T-cell (primary cell): ENCODE data around the gene TEX53. TPM values are rescaled to one million over a fixed set of nuclear protein-coding genes. Genes with fewer than 3 reads are reported as not detected.

ENCODE experiments used
- ATAC-seq, 4 experiments: fragments of 200-7000 bp in 3 of 4; fragments of 150-1000 bp in 1 of 4; cut with Tn5 transposase; replicated peaks in 1 of 4; 1 replicate in 3 of 4; 2 replicates in 1 of 4; pipeline ENCODE4 v1.10.0; 2021; ENCODE audit warnings: moderate library complexity in 3 of 4, mild to moderate bottlenecking in 2 of 4, moderate number of reproducible peaks in 1 of 4
- CTCF ChIA-PET, 2 donors: fragments of 300-600 bp; sonication (Branson Sonifier 250); formaldehyde crosslinking; loops; one replicate each; lab custom pipeline; 2022; ENCODE audit warnings: antibody characterized with exemption in 2 of 2; lab: Charles Lee
- POLR2A ChIA-PET, 2 donors: fragments of 300-600 bp; sonication (Branson Sonifier 250); formaldehyde crosslinking; loops; one replicate each; lab custom pipeline; 2022; ENCODE audit warnings: antibody characterized with exemption in 2 of 2; lab: Charles Lee
- DNase-seq, 35 experiments: peaks; one replicate each; pipeline versions ENCODE4 v3.0.0 to v3.0.0-alpha.2; 2013 to 2023
- H3K27ac ChIP-seq: one replicate; pipeline ENCODE4 v1.5.1; 2013; ENCODE audit warnings: low read length
- H3K27me3 ChIP-seq, 2 experiments: replicated peaks in 1 of 2; 1 replicate in 1 of 2; 2 replicates in 1 of 2; pipeline versions ENCODE4 v1.6.1 to v1.7.0; 2013; ENCODE audit warnings: low read length in 1 of 2, mixed read lengths in 1 of 2; ENCODE audit not compliant: control insufficient read depth in 2 of 2, insufficient read depth in 2 of 2; ENCODE audit errors: extremely low read depth in 1 of 2
- H3K36me3 ChIP-seq, 2 donors: 1 replicate in 1 of 2; 2 replicates in 1 of 2; pipeline versions ENCODE4 v1.6.1 to v1.7.0; 2013; ENCODE audit warnings: low read length in 1 of 2; ENCODE audit not compliant: control insufficient read depth in 2 of 2, insufficient read depth in 1 of 2; ENCODE audit errors: extremely low read depth in 1 of 2
- H3K4me1 ChIP-seq, 2 experiments: 1 replicate in 1 of 2; 2 replicates in 1 of 2; pipeline versions ENCODE4 v1.6.1 to v1.7.0; 2013; ENCODE audit warnings: low read length in 2 of 2, mixed read lengths in 1 of 2; ENCODE audit not compliant: insufficient read depth in 2 of 2, control insufficient read depth in 1 of 2; ENCODE audit errors: extremely low read depth in 1 of 2
- H3K4me3 ChIP-seq, 2 donors: 1 replicate in 1 of 2; 2 replicates in 1 of 2; pipeline versions ENCODE4 v1.5.1 to v1.7.0; 2013; ENCODE audit warnings: mild to moderate bottlenecking in 2 of 2, low read length in 1 of 2, moderate library complexity in 1 of 2; ENCODE audit not compliant: control insufficient read depth in 1 of 2; ENCODE audit errors: extremely low read depth in 1 of 2
- H3K9me3 ChIP-seq: 2 replicates; pipeline ENCODE4 v1.7.0; 2013
- H3K27ac Mint-ChIP-seq, 2 donors: one replicate each; pipeline ENCODE4 v1.8.0; 2020 to 2021; ENCODE audit warnings: mild to moderate bottlenecking in 2 of 2, mixed read lengths in 2 of 2
- H3K27me3 Mint-ChIP-seq, 2 donors: one replicate each; pipeline ENCODE4 v1.8.0; 2021 to 2022; ENCODE audit warnings: mixed read lengths in 2 of 2
- H3K36me3 Mint-ChIP-seq: one replicate; pipeline ENCODE4 v1.8.0; 2021; ENCODE audit warnings: mixed read lengths
- H3K4me1 Mint-ChIP-seq, 3 donors: one replicate each; pipeline ENCODE4 v1.8.0; 2020 to 2022; ENCODE audit warnings: mixed read lengths in 3 of 3, mild to moderate bottlenecking in 1 of 3
- H3K4me3 Mint-ChIP-seq, 3 donors: one replicate each; pipeline ENCODE4 v1.8.0; 2020 to 2022; ENCODE audit warnings: mild to moderate bottlenecking in 3 of 3, mixed read lengths in 3 of 3, moderate library complexity in 3 of 3
- H3K9me3 Mint-ChIP-seq, 3 donors: one replicate each; pipeline ENCODE4 v1.8.0; 2020 to 2022; ENCODE audit warnings: mixed read lengths in 3 of 3
- WGBS: methylation state at CpG from one replicate; pipeline ENCODE4 v1.1.5; 2013; ENCODE audit warnings: missing lambda C conversion rate; ENCODE audit not compliant: insufficient coverage; 5-methylcytosine and 5-hydroxymethylcytosine counted together
- total RNA-seq, 35 experiments: library from RNA in 6 of 35; stranded (reverse) in 6 of 35; fragments of 120-200 nt in 1 of 35; gene quantifications; one replicate each; pipeline versions ENCODE4 v1.2.1 to v1.2.4 and lab custom pipeline; 2013 to 2026

The TEX53 gene
- total RNA-seq, 5 donors from 2014 or later (not counting 1 experiment from before 2014, with no cell fraction given), result not detected

GRCh38 chr9:114616684-114617520 lies 40.7 kb downstream of the TEX53 start:
- Mint-ChIP-seq H3K36me3 (peaks cover 30% of the 10 kb centered on the region), H3K9me3 (no peaks in the 10 kb centered on the region), H3K27ac (peak overlapping the region; percentile 93 to 96), H3K27me3 (no peaks in the 10 kb centered on the region), H3K4me1 (peaks cover 52 to 67% (median 52%) of the 10 kb centered on the region in 3 donors), H3K4me3 (peak overlapping the region; percentile 31 to 53 (median 41))
- Histone ChIP-seq H3K27ac (peak overlapping the region; percentile 1), H3K9me3 (no peaks in the 10 kb centered on the region), H3K36me3 (peaks cover 0 to 3% of the 10 kb centered on the region in 2 donors), H3K27me3 (no peaks in the 10 kb centered on the region), H3K4me1 (peaks cover 13 to 29% of the 10 kb centered on the region in 2 experiments), H3K4me3 (no peak overlapping the region)
- CTCF ChIA-PET, result interaction anchor here (0.6 kb wide), 4 partner anchors 9 to 397 kb away, joined by 3 read pairs; no protein-coding TSS in a partner anchor
- ATAC-seq, result peak in 2 of 4 experiments; percentile 12 to 21
- 63% methylated on average over 2 of the region's 4 CpGs for WGBS
- peak in 16 of 35 experiments; percentile 6 to 52 (median 14) for DNase-seq
- POLR2A ChIA-PET, result interaction anchor here (0.7 to 0.9 kb wide), 2 partner anchors 37 to 48 kb away, joined by 3 to 5 read pairs; no protein-coding TSS in a partner anchor

DNA sequence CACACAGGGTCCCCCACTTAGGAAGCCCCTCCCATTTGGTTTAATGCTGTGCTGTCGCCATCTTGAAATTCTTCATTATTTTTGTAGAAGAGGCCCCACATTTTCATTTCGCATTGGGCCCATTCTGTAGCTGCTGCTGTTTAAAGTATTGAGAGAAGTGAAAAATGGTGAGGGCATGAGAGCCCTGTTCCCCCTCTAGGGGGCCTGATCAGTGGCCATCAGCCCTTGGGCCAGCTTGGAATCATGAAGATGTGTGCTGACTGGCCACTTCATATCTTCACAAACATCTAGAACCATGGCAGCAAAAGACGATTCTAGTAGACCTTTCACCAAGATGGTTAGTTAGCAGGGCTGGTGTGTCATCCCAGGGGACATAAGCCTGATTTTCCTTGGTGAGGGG lies 43.2 kb downstream of the TEX53 start:
- H3K4me3 ChIP-seq, result no peak overlapping the region
- H3K4me1 Mint-ChIP-seq, result peaks cover 57 to 69% (median 57%) of the 10 kb centered on the region in 3 donors

DNA sequence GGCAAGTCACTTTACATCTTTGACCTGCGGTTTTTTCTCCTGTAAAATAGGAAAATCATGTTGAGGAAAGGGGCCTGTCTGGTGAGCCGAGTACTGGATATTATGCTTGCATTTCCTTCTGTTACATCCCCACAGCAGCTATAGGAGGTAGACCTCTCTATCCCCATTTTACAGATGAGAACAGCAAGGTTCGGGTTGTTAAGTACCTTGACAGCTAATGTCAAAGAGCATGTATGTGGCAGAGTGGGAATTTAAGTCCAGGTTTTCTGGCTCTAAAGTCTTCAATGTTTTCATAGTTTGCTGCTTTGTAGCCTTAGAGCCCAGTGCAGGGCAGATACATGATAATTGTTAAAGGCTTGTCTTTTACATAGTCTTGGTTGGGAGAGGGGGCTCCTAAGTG lies 43.7 kb downstream of the TEX53 start:
- peak overlapping the region; percentile 11 for H3K27ac ChIP-seq
- CTCF ChIA-PET, result no interaction called here
- Mint-ChIP-seq H3K27ac (peak overlapping the region; percentile 91 to 95), H3K4me3 (peak overlapping the region in 2 of 3 donors; percentile 88 to 90), H3K4me1 (peaks cover 53 to 68% (median 58%) of the 10 kb centered on the region in 3 donors), H3K9me3 (no peaks in the 10 kb centered on the region), H3K36me3 (peaks cover 11% of the 10 kb centered on the region), H3K27me3 (no peaks in the 10 kb centered on the region)
- DNase-seq (no peak), ATAC-seq (no peak)
- peaks cover 0 to 3% of the 10 kb centered on the region in 2 donors for H3K36me3 ChIP-seq
- POLR2A ChIA-PET, result no interaction called here
- WGBS, result 100% methylated on average over 1 of the region's 3 CpGs
- no peaks in the 10 kb centered on the region for H3K27me3 ChIP-seq
- H3K9me3 ChIP-seq, result no peaks in the 10 kb centered on the region
- H3K4me3 ChIP-seq, result no peak overlapping the region
- peaks cover 18 to 41% of the 10 kb centered on the region in 2 experiments for H3K4me1 ChIP-seq

More for the DNA sequence above, 43.2 kb downstream of the TEX53 start:
- peaks cover 0 to 3% of the 10 kb centered on the region in 2 donors for H3K36me3 ChIP-seq
- H3K9me3 Mint-ChIP-seq, result no peaks in the 10 kb centered on the region
- peak overlapping the region; percentile 55 to 67 for H3K27ac Mint-ChIP-seq
- ChIA-PET POLR2A (no interaction called here), CTCF (no interaction called here)
- H3K4me1 ChIP-seq, result peaks cover 18 to 41% of the 10 kb centered on the region in 2 experiments
- ATAC-seq, result no peak
- no peak for DNase-seq
- peak overlapping the region in 1 of 3 donors; percentile 88 for H3K4me3 Mint-ChIP-seq
- H3K27me3 ChIP-seq, result no peaks in the 10 kb centered on the region
- no peaks in the 10 kb centered on the region for H3K27me3 Mint-ChIP-seq
- no peaks in the 10 kb centered on the region for H3K9me3 ChIP-seq
- peaks cover 16% of the 10 kb centered on the region for H3K36me3 Mint-ChIP-seq
- no CpG with 5 or more reads among the region's 3 CpGs for WGBS
- H3K27ac ChIP-seq, result no peak overlapping the region

DNA sequence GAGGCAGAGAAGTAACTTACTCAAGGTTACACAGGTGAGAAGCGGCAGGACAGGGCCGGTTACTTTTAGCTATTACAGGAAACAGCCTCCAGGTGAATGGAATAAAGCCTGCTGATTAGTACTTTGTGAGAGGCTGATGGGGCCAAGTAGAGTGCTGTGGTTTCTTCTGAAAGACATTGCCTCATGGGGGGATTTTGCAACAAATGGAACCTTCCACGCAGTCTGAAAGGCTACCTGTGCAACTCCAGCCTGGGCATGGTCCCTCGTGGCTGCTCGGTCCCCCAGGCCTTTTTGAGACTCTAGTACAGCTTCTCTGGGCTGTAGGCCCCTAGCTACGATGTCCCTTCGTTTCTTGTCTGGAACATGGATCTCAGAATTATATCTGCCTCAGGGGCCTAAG lies 44.5 kb downstream of the TEX53 start:
- no peaks in the 10 kb centered on the region for H3K27me3 Mint-ChIP-seq
- no peaks in the 10 kb centered on the region for H3K27me3 ChIP-seq
- peak overlapping the region; percentile 11 for H3K27ac ChIP-seq
- peaks cover 4% of the 10 kb centered on the region for H3K36me3 Mint-ChIP-seq
- H3K27ac Mint-ChIP-seq, result peak overlapping the region; percentile 91 to 95
- peaks cover 18 to 41% of the 10 kb centered on the region in 2 experiments for H3K4me1 ChIP-seq
- ChIA-PET CTCF (interaction anchor here (1.0 to 1.6 kb wide), 3 partner anchors 21 to 121 kb away, joined by 3 to 11 read pairs (median 5); no protein-coding TSS in a partner anchor), POLR2A (interaction anchor here (0.6 to 0.7 kb wide), 2 partner anchors 21 to 111 kb away, joined by 3 to 14 read pairs; no protein-coding TSS in a partner anchor)
- ATAC-seq (no peak), DNase-seq (no peak)
- H3K9me3 Mint-ChIP-seq, result no peaks in the 10 kb centered on the region
- whole genome bisulfite sequencing, result 83% methylated on average over 4 of the region's 7 CpGs
- H3K36me3 ChIP-seq, result peaks cover 0 to under 1% of the 10 kb centered on the region in 2 donors
- no peaks in the 10 kb centered on the region for H3K9me3 ChIP-seq
- H3K4me3 Mint-ChIP-seq, result peak overlapping the region; percentile 88 to 90 (median 88)
- H3K4me3 ChIP-seq, result no peak overlapping the region
- H3K4me1 Mint-ChIP-seq, result peaks cover 50 to 62% (median 58%) of the 10 kb centered on the region in 3 donors

DNA sequence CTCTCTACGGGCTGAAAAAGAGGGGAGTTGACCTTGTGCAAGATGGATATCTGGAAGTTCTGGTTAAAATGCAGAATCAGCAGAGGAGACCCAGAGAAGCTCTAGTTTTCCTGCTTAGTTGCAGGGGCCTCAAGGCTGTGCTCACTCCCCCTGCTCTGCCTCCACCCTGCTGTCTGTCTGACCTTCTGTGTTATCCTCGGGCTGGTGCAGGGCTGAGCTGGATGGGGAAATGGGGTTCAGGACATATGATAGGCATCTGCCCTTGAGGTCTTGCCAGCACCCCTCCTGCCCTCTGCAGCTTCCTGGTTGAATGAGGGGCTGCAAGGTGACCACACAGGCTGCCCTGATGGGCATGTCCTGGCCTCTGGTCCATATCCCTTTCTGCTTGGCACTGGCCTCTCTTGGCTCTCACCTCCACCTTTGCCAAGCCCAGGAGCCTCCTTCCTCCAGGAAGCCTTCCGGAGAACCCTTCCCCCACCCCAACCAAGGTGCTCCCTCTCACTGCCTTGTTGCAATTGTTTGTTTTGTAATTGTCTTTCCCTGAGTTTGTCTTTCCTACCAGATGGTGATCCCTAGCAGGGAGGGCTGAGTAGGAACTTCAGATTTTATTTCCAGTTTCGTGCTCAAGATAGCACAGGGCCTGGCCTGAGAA lies 45.2 kb downstream of the TEX53 start:
- Histone ChIP-seq H3K9me3 (no peaks in the 10 kb centered on the region), H3K27ac (peak overlapping the region; percentile 79), H3K4me3 (peak overlapping the region; percentile 85 to 86), H3K4me1 (peaks cover 18 to 39% of the 10 kb centered on the region in 2 experiments), H3K27me3 (no peaks in the 10 kb centered on the region), H3K36me3 (no peaks in the 10 kb centered on the region)
- H3K36me3 Mint-ChIP-seq, result peaks cover 3% of the 10 kb centered on the region
- ATAC-seq, result no peak
- peak in 1 of 35 experiments; percentile 17 for DNase-seq
- CTCF ChIA-PET, result interaction anchor here (0.6 to 1.6 kb wide), 6 partner anchors 20 to 121 kb away, joined by 3 to 11 read pairs (median 4); partner anchors contain the start of gene ATP6V1G1 (in 1 of the 2)
- POLR2A ChIA-PET, result interaction anchor here (0.6 to 1.4 kb wide), 4 partner anchors 20 to 380 kb away, joined by 3 to 14 read pairs (median 4); partner anchors contain the start of gene ATP6V1G1 (in 1 of the 2)
- H3K27me3 Mint-ChIP-seq, result no peaks in the 10 kb centered on the region
- WGBS, result 9% methylated on average over 1 of the region's 4 CpGs
- peak overlapping the region; percentile 91 to 95 for H3K27ac Mint-ChIP-seq
- peaks cover 50 to 65% (median 58%) of the 10 kb centered on the region in 3 donors for H3K4me1 Mint-ChIP-seq
- peak overlapping the region; percentile 88 to 90 (median 88) for H3K4me3 Mint-ChIP-seq
- no peaks in the 10 kb centered on the region for H3K9me3 Mint-ChIP-seq
